Effector memory CD8-positive, alpha-beta T cell (primary cell): ENCODE data around the gene KIAA0232.

Source experiments
- ATAC-seq: fragments of 150-1000 bp; cut with Tn5 transposase; replicated peaks from 2 replicates; pipeline ENCODE4 v1.10.0; 2021; ENCODE audit warnings: mild to moderate bottlenecking, moderate library complexity
- DNase-seq, 3 experiments: peaks; one replicate each; pipeline ENCODE4 v3.0.0; 2021
- H3K27ac Mint-ChIP-seq, 2 donors: one replicate each; pipeline ENCODE4 v1.8.0; 2022; ENCODE audit warnings: mild to moderate bottlenecking in 2 of 2, mixed read lengths in 2 of 2, moderate library complexity in 2 of 2
- H3K27me3 Mint-ChIP-seq, 2 donors: one replicate each; pipeline ENCODE4 v1.8.0; 2022; ENCODE audit warnings: mixed read lengths in 2 of 2
- H3K36me3 Mint-ChIP-seq: one replicate; pipeline ENCODE4 v1.8.0; 2022; ENCODE audit warnings: mild to moderate bottlenecking, moderate library complexity, mixed read lengths; ENCODE audit not compliant: insufficient read depth
- H3K4me1 Mint-ChIP-seq, 2 donors: one replicate each; pipeline ENCODE4 v1.8.0; 2022; ENCODE audit warnings: low read depth in 2 of 2, mixed read lengths in 2 of 2
- H3K4me3 Mint-ChIP-seq, 2 donors: one replicate each; pipeline ENCODE4 v1.8.0; 2022; ENCODE audit warnings: mild to moderate bottlenecking in 2 of 2, mixed read lengths in 2 of 2, moderate library complexity in 2 of 2
- H3K9me3 Mint-ChIP-seq, 2 donors: one replicate each; pipeline ENCODE4 v1.8.0; 2022; ENCODE audit warnings: mixed read lengths in 2 of 2

The KIAA0232 gene

GRCh38 chr4:6929812-6930464 is 147.4 kb downstream of the KIAA0232 start:
- no peak overlapping the region for H3K4me3 Mint-ChIP-seq
- no peak for DNase-seq
- peak overlapping the region; percentile 16 to 27 for H3K27ac Mint-ChIP-seq
- peaks cover 6% of the 10 kb centered on the region for H3K36me3 Mint-ChIP-seq
- H3K9me3 Mint-ChIP-seq: no peaks in the 10 kb centered on the region
- no peak for ATAC-seq
- H3K4me1 Mint-ChIP-seq: peaks cover 66 to 72% of the 10 kb centered on the region in 2 donors
- no peaks in the 10 kb centered on the region for H3K27me3 Mint-ChIP-seq

DNA sequence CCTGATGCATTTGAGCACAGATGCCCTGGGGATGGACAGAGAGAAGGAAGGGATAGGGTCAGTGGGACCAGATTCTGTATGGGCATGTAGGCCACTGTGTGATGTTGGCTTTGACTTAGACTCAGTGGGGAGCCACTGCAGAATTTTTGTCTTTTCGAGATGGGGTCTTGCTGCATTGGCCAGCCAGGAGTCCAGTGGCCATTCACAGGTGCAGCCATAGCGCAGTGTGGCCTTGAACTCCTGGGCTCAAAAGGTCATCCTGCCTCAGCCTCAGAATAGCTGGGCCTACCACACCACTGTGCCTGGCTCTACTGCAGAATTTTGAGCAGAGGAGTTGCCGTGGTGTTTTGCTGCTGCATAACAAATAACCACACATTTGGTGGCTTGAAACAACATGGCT is 149.9 kb downstream of the KIAA0232 start:
- peaks cover 56 to 63% of the 10 kb centered on the region in 2 donors for H3K4me1 Mint-ChIP-seq
- no peak overlapping the region for H3K4me3 Mint-ChIP-seq

DNA sequence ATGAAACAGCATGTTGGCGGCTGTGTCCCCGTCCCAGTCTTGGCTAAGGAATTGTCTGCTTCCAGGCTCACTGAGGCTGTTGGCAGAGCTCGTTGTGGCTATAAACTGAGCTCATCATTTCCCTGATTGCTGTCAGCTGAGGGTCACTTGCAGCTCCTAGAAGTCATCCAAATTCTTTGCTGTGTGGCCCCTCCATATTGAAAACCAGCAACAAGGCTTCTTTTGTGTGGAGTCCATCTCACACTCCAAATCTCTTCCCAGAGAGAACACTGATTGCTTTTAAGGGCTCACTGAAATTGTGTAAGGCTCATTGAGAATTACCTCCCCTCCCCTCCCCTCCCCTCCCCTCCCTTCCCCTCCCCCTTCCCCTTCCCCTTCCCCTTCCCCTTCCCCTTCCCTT is 150.4 kb downstream of the KIAA0232 start:
- DNase-seq (no peak), ATAC-seq (no peak)
- H3K4me1 Mint-ChIP-seq: peaks cover 56 to 63% of the 10 kb centered on the region in 2 donors
- no peaks in the 10 kb centered on the region for H3K27me3 Mint-ChIP-seq
- H3K4me3 Mint-ChIP-seq: no peak overlapping the region
- no peaks in the 10 kb centered on the region for H3K9me3 Mint-ChIP-seq
- peaks cover 9% of the 10 kb centered on the region for H3K36me3 Mint-ChIP-seq
- no peak overlapping the region for H3K27ac Mint-ChIP-seq

More for the DNA sequence above, 149.9 kb downstream of the KIAA0232 start:
- DNase-seq: no peak
- no peaks in the 10 kb centered on the region for H3K27me3 Mint-ChIP-seq
- H3K36me3 Mint-ChIP-seq: peaks cover 9% of the 10 kb centered on the region
- H3K27ac Mint-ChIP-seq: peak overlapping the region in 1 of 2 donors; percentile 59
- H3K9me3 Mint-ChIP-seq: no peaks in the 10 kb centered on the region
- ATAC-seq: no peak
